Esophagus (tissue), 2 donors: Measurements from ENCODE around the gene NCF1. TPM values are rescaled to one million over a fixed set of nuclear protein-coding genes. Genes with fewer than 3 reads are reported as not detected.
A peak's percentile ranks its signal among the peaks of the same experiment; 100 is the strongest.
"Not testable (repeated sequence)": the region's sequence is repeated elsewhere in the genome, so short reads cannot be mapped to it uniquely, and the experiment has no call there.

Experiments
- H3K27ac ChIP-seq, 2 donors: one replicate each; pipeline ENCODE4 v1.5.1; 2013; ENCODE audit warnings: low read depth in 2 of 2, mild to moderate bottlenecking in 2 of 2, inconsistent platforms in 1 of 2, low read length in 1 of 2, moderate library complexity in 1 of 2
- H3K27me3 ChIP-seq, 2 donors: one replicate each; pipeline ENCODE4 v1.6.1; 2013; ENCODE audit warnings: low read length in 2 of 2, control low read depth in 1 of 2, mild to moderate bottlenecking in 1 of 2; ENCODE audit not compliant: insufficient read depth in 2 of 2, control insufficient read depth in 1 of 2
- H3K36me3 ChIP-seq, 2 donors: one replicate each; pipeline ENCODE4 v1.6.1; 2013; ENCODE audit warnings: low read length in 1 of 2; ENCODE audit not compliant: control insufficient read depth in 2 of 2, insufficient read depth in 2 of 2
- H3K4me1 ChIP-seq, 2 donors: one replicate each; pipeline ENCODE4 v1.6.1; 2013; ENCODE audit warnings: low read length in 1 of 2; ENCODE audit not compliant: control insufficient read depth in 2 of 2, insufficient read depth in 2 of 2
- H3K4me3 ChIP-seq, 2 donors: one replicate each; pipeline ENCODE4 v1.5.1; 2013; ENCODE audit warnings: low read length in 2 of 2, mild to moderate bottlenecking in 2 of 2, low read depth in 1 of 2, moderate library complexity in 1 of 2
- H3K9me3 ChIP-seq, 2 donors: one replicate each; pipeline ENCODE4 v1.6.1; 2013; ENCODE audit warnings: mild to moderate bottlenecking in 2 of 2, low read depth in 1 of 2, low read length in 1 of 2, moderate library complexity in 1 of 2; ENCODE audit not compliant: control insufficient read depth in 2 of 2, insufficient read depth in 1 of 2
- WGBS, 2 donors: extraction: QIAGEN DNeasy Blood & Tissue Kit; methylation state at CpG; one replicate each; pipeline ENCODE4 v1.1.7; 2013; 5-methylcytosine and 5-hydroxymethylcytosine counted together
- polyA plus RNA-seq, 2 donors: library from polyadenylated mRNA; stranded (reverse); fragments of 200-250 nt; gene quantifications; one replicate each; pipeline ENCODE4 v1.2.3, GENCODE V29; 2013
- donor health status: healthy with polysubstance abuse.
- donor health status: Bipolar disorder and iron deficiency.

Gene NCF1
- polyA plus RNA-seq, 2 donors: 1.9 to 2.9 TPM

DNA sequence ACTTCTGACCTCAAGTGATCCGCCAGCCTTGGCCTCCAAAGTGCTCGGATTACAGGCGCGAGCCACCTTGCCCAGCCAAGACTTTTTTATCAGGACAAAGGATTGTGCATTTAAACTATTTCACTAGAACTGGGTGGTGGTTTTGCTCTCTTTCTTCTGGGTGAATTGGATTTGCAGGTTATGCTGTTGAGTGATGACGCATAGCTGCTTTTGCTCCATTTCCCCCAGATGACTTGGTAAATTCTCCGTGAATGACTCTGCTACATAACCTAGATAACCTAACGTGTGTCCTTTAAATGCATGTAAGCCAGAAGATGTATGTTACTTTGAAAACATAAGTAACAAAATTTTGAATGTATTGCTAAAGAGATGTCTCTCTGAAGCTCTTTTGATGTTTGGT is 15.5 kb upstream of the NCF1 start:
- H3K4me1 ChIP-seq, H3K36me3 ChIP-seq, H3K27ac ChIP-seq, H3K27me3 ChIP-seq, H3K9me3 ChIP-seq, H3K4me3 ChIP-seq: not testable (repeated sequence)
- WGBS, 2 donors: no CpG with 5 or more reads among the region's 7 CpGs

GRCh38 chr7:74758982-74759381 is 14.8 kb upstream of the NCF1 start:
- no CpG with 5 or more reads among the region's 3 CpGs for WGBS, 2 donors

DNA sequence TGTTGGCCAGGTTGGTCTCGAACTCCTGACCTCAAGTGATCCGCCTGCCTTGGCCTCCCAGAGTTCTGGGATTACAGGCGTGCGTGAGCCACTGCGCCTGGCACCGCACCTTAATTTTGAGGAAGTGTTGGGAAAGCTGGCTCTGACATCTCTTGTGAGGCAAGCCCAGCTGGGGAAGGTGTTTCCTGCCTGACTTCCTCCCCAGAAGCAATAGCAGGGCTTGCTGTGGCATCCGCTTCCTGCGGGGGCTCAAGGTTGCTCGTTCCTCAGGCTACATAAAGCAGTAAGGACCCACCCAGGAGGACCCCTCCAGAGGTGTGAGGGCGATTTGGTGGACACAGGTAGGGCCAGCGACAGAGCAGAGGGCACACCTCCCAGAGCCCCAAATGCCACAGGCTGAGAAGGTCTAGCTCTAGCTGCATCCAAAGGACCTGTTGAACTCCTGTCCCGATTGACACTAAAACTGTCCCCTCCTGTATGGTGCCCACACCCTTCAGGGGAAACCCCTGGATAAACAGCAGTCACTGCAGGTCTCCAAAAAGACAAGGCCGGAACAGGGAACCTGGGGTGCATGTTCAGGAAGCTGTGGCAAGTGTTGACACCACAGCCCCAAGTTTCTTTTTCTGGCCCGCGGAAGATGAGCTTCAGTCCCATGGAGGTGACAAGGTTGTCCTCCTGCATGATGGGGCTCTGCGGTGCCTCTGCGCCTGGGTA is 8.4 kb upstream of the NCF1 start:
- not testable (repeated sequence) for H3K9me3 ChIP-seq, H3K4me3 ChIP-seq, H3K4me1 ChIP-seq, H3K27ac ChIP-seq, H3K36me3 ChIP-seq, H3K27me3 ChIP-seq
- WGBS, 2 donors: no CpG with 5 or more reads among the region's 17 CpGs

More at GRCh38 chr7:74758982-74759381, 14.8 kb upstream of the NCF1 start:
- H3K4me3 ChIP-seq, H3K9me3 ChIP-seq, H3K4me1 ChIP-seq, H3K36me3 ChIP-seq, H3K27me3 ChIP-seq: not testable (repeated sequence)
- peak overlapping the region in 1 of 2 donors; percentile 55 for H3K27ac ChIP-seq

- no CpG with 5 or more reads among the region's 7 CpGs for WGBS, 2 donors
- H3K27ac ChIP-seq, H3K27me3 ChIP-seq, H3K36me3 ChIP-seq, H3K4me1 ChIP-seq, H3K4me3 ChIP-seq, H3K9me3 ChIP-seq: not testable (repeated sequence)
Measured at GRCh38 chr7:74766509-74766908, 7.3 kb upstream of the NCF1 start.

GRCh38 chr7:74766991-74767390 is 6.8 kb upstream of the NCF1 start:
- H3K36me3 ChIP-seq, H3K27me3 ChIP-seq, H3K9me3 ChIP-seq, H3K4me3 ChIP-seq, H3K27ac ChIP-seq, H3K4me1 ChIP-seq: not testable (repeated sequence)
- WGBS, 2 donors: 51 to 62% methylated on average over 7 to 8 of the region's 10 CpGs

- not testable (repeated sequence) for H3K36me3 ChIP-seq, H3K9me3 ChIP-seq, H3K4me1 ChIP-seq, H3K4me3 ChIP-seq, H3K27me3 ChIP-seq, H3K27ac ChIP-seq
- 64 to 88% methylated on average over 4 of the region's 7 CpGs for WGBS, 2 donors
Measured at GRCh38 chr7:74770062-74770461, 3.7 kb upstream of the NCF1 start.

GRCh38 chr7:74772093-74772492 is 1.7 kb upstream of the NCF1 start:
- 90 to 97% methylated on average over 6 of the region's 6 CpGs for WGBS, 2 donors
- not testable (repeated sequence) for H3K36me3 ChIP-seq

GRCh38 chr7:74775111-74775510 is 1.3 kb downstream of the NCF1 start:
- not testable (repeated sequence) for H3K36me3 ChIP-seq, H3K9me3 ChIP-seq, H3K4me1 ChIP-seq, H3K4me3 ChIP-seq, H3K27ac ChIP-seq, H3K27me3 ChIP-seq
- WGBS, 2 donors: no CpG with 5 or more reads among the region's 6 CpGs

More at GRCh38 chr7:74772093-74772492, 1.7 kb upstream of the NCF1 start:
- not testable (repeated sequence) for H3K27me3 ChIP-seq, H3K4me1 ChIP-seq, H3K9me3 ChIP-seq, H3K27ac ChIP-seq, H3K4me3 ChIP-seq

- WGBS, 2 donors: 82 to 85% methylated on average over 7 to 14 of the region's 17 CpGs
- not testable (repeated sequence) for H3K27ac ChIP-seq, H3K4me3 ChIP-seq, H3K4me1 ChIP-seq, H3K36me3 ChIP-seq, H3K27me3 ChIP-seq, H3K9me3 ChIP-seq
Measured at GRCh38 chr7:74779053-74779452, 5.2 kb downstream of the NCF1 start.

GRCh38 chr7:74781746-74782145 is 7.9 kb downstream of the NCF1 start:
- not testable (repeated sequence) for H3K4me3 ChIP-seq, H3K4me1 ChIP-seq, H3K27me3 ChIP-seq, H3K36me3 ChIP-seq, H3K9me3 ChIP-seq, H3K27ac ChIP-seq
- WGBS, 2 donors: 70 to 82% methylated on average over 3 of the region's 6 CpGs
